H9 (cell line): ENCODE data around the gene PGM2. TPM values are rescaled to one million over a fixed set of nuclear protein-coding genes. Genes with fewer than 3 reads are reported as not detected.

ENCODE experiments used
- DNase-seq: peaks from one replicate; pipeline ENCODE4 v3.0.0-alpha.2; 2017
- H2AFZ ChIP-seq: one replicate; pipeline ENCODE4 v1.6.1; 2013; ENCODE audit warnings: mild to moderate bottlenecking, low read length, control low read depth, moderate library complexity
- H2AK5ac ChIP-seq: 2 replicates; pipeline ENCODE4 v1.6.1; 2013; ENCODE audit warnings: low read length, control low read depth, mixed read lengths; ENCODE audit not compliant: insufficient read length
- H2BK120ac ChIP-seq: one replicate; pipeline ENCODE4 v1.6.1; 2013; ENCODE audit warnings: low read depth, mild to moderate bottlenecking, low read length, control low read depth, inconsistent platforms; ENCODE audit not compliant: poor library complexity, severe bottlenecking
- H2BK12ac ChIP-seq: 2 replicates; pipeline ENCODE4 v1.6.1; 2013; ENCODE audit warnings: low read length, control low read depth, mixed read lengths, low read depth; ENCODE audit not compliant: insufficient read length
- H2BK15ac ChIP-seq: 2 replicates; pipeline ENCODE4 v1.6.1; 2013; ENCODE audit warnings: low read depth, low read length, control low read depth
- H2BK20ac ChIP-seq: one replicate; pipeline ENCODE4 v1.6.1; 2013; ENCODE audit warnings: low read depth, mild to moderate bottlenecking, low read length, control low read depth, inconsistent platforms; ENCODE audit not compliant: poor library complexity, severe bottlenecking
- H2BK5ac ChIP-seq: 2 replicates; pipeline ENCODE4 v1.6.1; 2013; ENCODE audit warnings: low read length, control low read depth, mixed read lengths; ENCODE audit not compliant: insufficient read length
- H3K14ac ChIP-seq: 2 replicates; pipeline ENCODE4 v1.6.1; 2013; ENCODE audit warnings: low read length, control low read depth; ENCODE audit not compliant: insufficient read depth
- H3K18ac ChIP-seq: 2 replicates; pipeline ENCODE4 v1.6.1; 2013; ENCODE audit warnings: low read depth, mild to moderate bottlenecking, mixed read lengths, low read length, control low read depth; ENCODE audit not compliant: insufficient read length
- H3K23ac ChIP-seq: 2 replicates; pipeline ENCODE4 v1.6.1; 2013; ENCODE audit warnings: low read length, control low read depth, mixed read lengths, low read depth; ENCODE audit not compliant: insufficient read length
- H3K23me2 ChIP-seq: 2 replicates; pipeline ENCODE4 v1.6.1; 2013; ENCODE audit warnings: low read depth, mild to moderate bottlenecking, mixed read lengths, low read length, control low read depth; ENCODE audit not compliant: insufficient read length, poor library complexity, severe bottlenecking
- H3K27ac ChIP-seq: 2 replicates; pipeline ENCODE4 v1.5.1; 2013; ENCODE audit warnings: low read length, control low read depth, mixed read lengths, low read depth; ENCODE audit not compliant: insufficient read length
- H3K27me3 ChIP-seq: 2 replicates; pipeline ENCODE4 v1.6.1; 2013; ENCODE audit warnings: low read length, control low read depth, inconsistent platforms; ENCODE audit not compliant: insufficient read depth
- H3K4ac ChIP-seq: 2 replicates; pipeline ENCODE4 v1.6.1; 2013; ENCODE audit warnings: low read depth, mild to moderate bottlenecking, control low read depth, inconsistent platforms, low read length, moderate library complexity
- H3K4me1 ChIP-seq: 2 replicates; pipeline ENCODE4 v1.6.1; 2013; ENCODE audit warnings: low read length, control low read depth, inconsistent platforms; ENCODE audit not compliant: insufficient read depth
- H3K4me2 ChIP-seq: 2 replicates; pipeline ENCODE4 v1.6.1; 2013; ENCODE audit warnings: low read length, control low read depth, mixed read lengths; ENCODE audit not compliant: insufficient read length, insufficient read depth
- H3K56ac ChIP-seq: 2 replicates; pipeline ENCODE4 v1.6.1; 2013; ENCODE audit warnings: low read depth, mild to moderate bottlenecking, mixed read lengths, low read length, control low read depth; ENCODE audit not compliant: insufficient read length
- H3K79me1 ChIP-seq: 2 replicates; pipeline ENCODE4 v1.6.1; 2013; ENCODE audit warnings: low read depth, mild to moderate bottlenecking, moderate library complexity, low read length, control low read depth, inconsistent platforms; ENCODE audit not compliant: insufficient read depth, poor library complexity, severe bottlenecking
- H3K79me2 ChIP-seq: 2 replicates; pipeline ENCODE4 v1.6.1; 2013; ENCODE audit warnings: low read length, control low read depth, inconsistent platforms; ENCODE audit not compliant: insufficient read depth
- H3K9ac ChIP-seq: 2 replicates; pipeline ENCODE4 v1.6.1; 2013; ENCODE audit warnings: low read length, control low read depth, mixed read lengths; ENCODE audit not compliant: insufficient read length; ENCODE audit errors: extremely low read depth
- H3K9me3 ChIP-seq: one replicate; pipeline ENCODE4 v1.6.1; 2013; ENCODE audit warnings: low read depth, low read length, inconsistent platforms; ENCODE audit not compliant: control insufficient read depth
- H3T11ph ChIP-seq: one replicate; pipeline ENCODE4 v1.6.1; 2013; ENCODE audit warnings: mild to moderate bottlenecking, low read length, control low read depth, inconsistent platforms
- H4K20me1 ChIP-seq: one replicate; pipeline ENCODE4 v1.6.1; 2013; ENCODE audit not compliant: control insufficient read depth, insufficient read length, insufficient read depth
- H4K5ac ChIP-seq: 2 replicates; pipeline ENCODE4 v1.6.1; 2013; ENCODE audit warnings: low read depth, mild to moderate bottlenecking, mixed read lengths, low read length, control low read depth; ENCODE audit not compliant: insufficient read length
- H4K8ac ChIP-seq: replicated peaks from 2 replicates; pipeline ENCODE4 v1.6.1; 2013; ENCODE audit warnings: low read length, control low read depth, mixed read lengths, low read depth; ENCODE audit not compliant: insufficient read length
- H4K91ac ChIP-seq: 2 replicates; pipeline ENCODE4 v1.6.1; 2013; ENCODE audit warnings: low read depth, mild to moderate bottlenecking, moderate library complexity, mixed read lengths, low read length, control low read depth; ENCODE audit not compliant: insufficient read length
- H3K27ac Mint-ChIP-seq, 3 experiments: 2 replicates in 2 of 3; 3 replicates in 1 of 3; pipeline ENCODE4 v1.8.0; 2020 to 2021; ENCODE audit warnings: mixed read lengths in 3 of 3, mild to moderate bottlenecking in 1 of 3, moderate library complexity in 1 of 3
- H3K27me3 Mint-ChIP-seq: 2 replicates; pipeline ENCODE4 v1.8.0; 2021; ENCODE audit warnings: low read depth, mild to moderate bottlenecking, moderate library complexity, mixed read lengths
- H3K36me3 Mint-ChIP-seq, 3 experiments: 2 replicates in 2 of 3; 3 replicates in 1 of 3; pipeline ENCODE4 v1.8.0; 2020 to 2021; ENCODE audit warnings: low read depth in 3 of 3, mixed read lengths in 3 of 3; ENCODE audit not compliant: insufficient read depth in 1 of 3
- H3K4me1 Mint-ChIP-seq, 2 experiments: 2 replicates each; pipeline ENCODE4 v1.8.0; 2020; ENCODE audit warnings: mixed read lengths in 2 of 2
- H3K4me3 Mint-ChIP-seq, 2 experiments: 2 replicates in 1 of 2; 3 replicates in 1 of 2; pipeline ENCODE4 v1.8.0; 2020 to 2021; ENCODE audit warnings: mild to moderate bottlenecking in 2 of 2, mixed read lengths in 2 of 2, moderate library complexity in 1 of 2
- H3K9me3 Mint-ChIP-seq, 2 experiments: 2 replicates in 1 of 2; 3 replicates in 1 of 2; pipeline ENCODE4 v1.8.0; 2020; ENCODE audit warnings: mild to moderate bottlenecking in 2 of 2, mixed read lengths in 2 of 2, moderate library complexity in 1 of 2
- CTCF ChIP-seq: fragments of 200-600 bp; sonication (generic); conservative IDR thresholded peaks from 3 replicates; pipeline ENCODE4 v1.8.0; 2021; ENCODE audit warnings: antibody characterized with exemption, mild to moderate bottlenecking
- WGBS: extraction: QIAGEN DNeasy Blood & Tissue Kit; methylation state at CpG from one replicate; pipeline ENCODE4 v1.1.7; 2013; ENCODE audit warnings: missing lambda C conversion rate, low lambda C conversion rate, mixed read lengths; ENCODE audit not compliant: insufficient read length; ENCODE audit errors: extremely low coverage; 5-methylcytosine and 5-hydroxymethylcytosine counted together
- total RNA-seq: library from RNA; stranded (reverse); gene quantifications from 2 replicates; pipeline ENCODE4 v1.2.1, GENCODE V29; 2021

Gene PGM2
- total RNA-seq, 1 experiment from 2014 or later: 26.6 TPM

DNA sequence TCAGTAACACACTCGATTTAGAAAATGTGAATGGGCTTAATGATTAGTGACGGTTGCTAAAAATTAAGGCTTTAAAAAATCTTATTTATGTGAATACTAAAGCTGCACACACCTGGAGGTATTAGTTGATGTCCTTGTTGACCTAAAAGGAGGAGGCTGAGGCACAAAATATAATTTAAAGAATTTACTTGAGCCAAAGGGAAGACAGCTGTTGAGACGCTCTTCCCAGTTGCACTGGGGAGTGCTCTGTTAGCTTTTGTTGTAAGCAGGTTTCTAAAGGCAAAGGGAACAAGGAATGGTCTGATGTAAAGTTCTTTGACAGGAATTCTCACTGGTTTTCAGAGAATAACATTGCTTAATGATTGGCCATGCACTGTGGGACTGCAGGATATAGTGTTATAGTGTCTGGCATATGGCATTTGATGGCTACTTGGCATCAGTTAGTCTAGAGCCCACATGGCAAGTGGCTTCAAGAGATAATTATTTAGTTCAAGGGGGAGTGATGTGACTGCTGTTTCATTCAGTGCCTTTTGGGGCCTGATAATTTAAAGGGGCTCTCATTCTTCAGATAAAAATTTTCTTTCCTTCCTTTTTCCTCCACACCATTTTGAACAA, 30.8 kb upstream of the PGM2 start:
- no peak overlapping the region for H4K91ac ChIP-seq
- H3K27ac Mint-ChIP-seq: no peak overlapping the region
- H4K8ac ChIP-seq: no peak overlapping the region
- no peaks in the 10 kb centered on the region for H3K9me3 ChIP-seq
- no CpG with 5 or more reads among the region's 3 CpGs for WGBS
- no peaks in the 10 kb centered on the region; the same call in none of the 2 replicates for H3K27me3 Mint-ChIP-seq
- H3K4me2 ChIP-seq: no peak overlapping the region
- H3K79me2 ChIP-seq: no peaks in the 10 kb centered on the region
- H3K4ac ChIP-seq: no peak overlapping the region
- H3K9ac ChIP-seq: no peak overlapping the region
- H3K23me2 ChIP-seq: no peaks in the 10 kb centered on the region
- no peaks in the 10 kb centered on the region for H4K20me1 ChIP-seq
- no peak overlapping the region for H3T11ph ChIP-seq
- peaks cover 0 to 18% (median 6%) of the 10 kb centered on the region in 3 experiments; a peak in 6 of 7 replicates for H3K36me3 Mint-ChIP-seq
- no peaks in the 10 kb centered on the region for H3K79me1 ChIP-seq
- H3K27ac ChIP-seq: no peak overlapping the region
- no peak overlapping the region for H2BK5ac ChIP-seq
- no peak for TF ChIP-seq CTCF
- H3K4me1 Mint-ChIP-seq: no peaks in the 10 kb centered on the region
- no peak overlapping the region for H2AFZ ChIP-seq
- no peaks in the 10 kb centered on the region for H3K4me1 ChIP-seq
- DNase-seq: no peak
- H3K14ac ChIP-seq: no peak overlapping the region
- no peak overlapping the region for H2BK12ac ChIP-seq
- no peak overlapping the region for H2AK5ac ChIP-seq
- H3K9me3 Mint-ChIP-seq: peaks cover 16 to 20% of the 10 kb centered on the region in 2 experiments
- H3K27me3 ChIP-seq: no peaks in the 10 kb centered on the region
- no peak overlapping the region for H3K18ac ChIP-seq
- H2BK120ac ChIP-seq: no peak overlapping the region
- H2BK20ac ChIP-seq: no peak overlapping the region
- no peak overlapping the region for H3K4me3 Mint-ChIP-seq
- H3K56ac ChIP-seq: no peak overlapping the region
- H3K23ac ChIP-seq: no peak overlapping the region
- no peak overlapping the region for H4K5ac ChIP-seq
- H2BK15ac ChIP-seq: no peak overlapping the region
